Measurements from ENCODE around the gene NDUFB8.
A peak's percentile ranks its signal among the peaks of the same experiment; 100 is the strongest.

The NDUFB8 gene

DNA sequence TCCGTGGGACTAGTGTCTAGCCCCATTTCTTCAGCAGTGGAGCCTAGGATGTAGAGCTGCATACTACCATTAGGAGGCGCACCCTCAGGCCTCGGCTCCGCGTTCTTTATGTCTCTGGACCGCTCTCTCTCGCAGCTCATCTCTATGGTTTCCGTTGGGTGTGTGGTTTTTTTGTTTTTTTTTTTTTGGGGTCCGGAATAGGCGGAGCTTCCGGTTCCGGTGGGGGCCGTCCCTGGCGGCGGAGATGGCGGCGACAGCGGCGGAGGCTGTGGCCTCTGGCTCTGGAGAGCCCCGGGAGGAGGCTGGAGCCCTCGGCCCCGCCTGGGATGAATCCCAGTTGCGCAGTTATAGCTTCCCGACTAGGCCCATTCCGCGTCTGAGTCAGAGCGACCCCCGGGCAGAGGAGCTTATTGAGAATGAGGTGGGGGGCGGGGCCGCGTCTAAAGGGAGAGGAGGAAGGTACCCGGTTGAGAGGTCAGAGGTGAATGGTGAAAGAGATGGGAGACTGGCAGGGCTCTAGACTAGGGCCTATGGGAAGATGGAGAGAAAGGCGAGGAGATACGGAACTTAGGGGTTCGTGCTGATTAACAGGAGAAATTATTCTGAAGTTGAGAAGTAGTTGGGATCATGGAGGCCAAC lies 6.2 kb upstream of the NDUFB8 start, which contains the start of gene HIF1AN:
Gene HIF1AN (plus strand): TSS at position 229 of the 639 bp plus-strand sequence. CDS start 16 bp downstream, at position 245.
- peak; percentile 96 for FAIRE-seq

DNA sequence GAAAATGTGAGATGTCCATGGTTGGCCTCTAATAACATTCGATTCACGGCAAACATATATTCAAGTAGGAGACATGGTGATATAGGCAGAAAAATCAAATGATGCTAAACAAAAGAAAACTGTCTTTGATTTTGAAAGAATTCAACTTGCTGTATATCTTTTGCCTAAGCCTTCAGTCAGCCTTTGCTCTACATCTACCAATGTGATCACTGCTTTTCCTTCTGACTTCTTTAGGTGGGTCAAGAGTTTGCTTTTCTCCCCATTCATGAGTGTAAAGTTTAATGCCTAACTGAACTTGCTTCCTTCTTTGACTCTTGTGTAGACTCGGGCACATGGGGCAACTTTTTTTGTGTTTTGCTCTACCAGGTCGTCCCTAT lies 5.7 kb upstream of the NDUFB8 start:
- no peak for FAIRE-seq

DNA sequence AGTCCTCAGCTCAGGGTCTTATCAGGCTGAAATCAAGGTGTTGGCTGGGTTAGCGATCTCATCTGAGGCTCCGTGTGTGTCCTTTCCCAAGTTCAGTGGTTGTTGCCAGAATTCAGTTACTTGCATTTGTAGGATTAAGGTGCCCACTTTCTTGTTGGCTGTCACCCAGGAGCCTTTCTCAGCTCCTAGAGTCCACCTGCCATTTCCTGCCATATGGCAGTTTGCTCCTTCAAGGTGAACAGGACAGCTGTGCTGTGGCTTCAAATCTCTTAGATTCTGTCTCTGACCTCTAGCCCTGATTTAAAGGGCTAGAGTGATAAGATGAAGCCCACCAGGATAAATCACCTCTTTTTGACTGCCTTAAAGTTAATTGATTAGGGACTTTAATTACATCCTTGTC lies 5.1 kb upstream of the NDUFB8 start:
- no peak for FAIRE-seq

DNA sequence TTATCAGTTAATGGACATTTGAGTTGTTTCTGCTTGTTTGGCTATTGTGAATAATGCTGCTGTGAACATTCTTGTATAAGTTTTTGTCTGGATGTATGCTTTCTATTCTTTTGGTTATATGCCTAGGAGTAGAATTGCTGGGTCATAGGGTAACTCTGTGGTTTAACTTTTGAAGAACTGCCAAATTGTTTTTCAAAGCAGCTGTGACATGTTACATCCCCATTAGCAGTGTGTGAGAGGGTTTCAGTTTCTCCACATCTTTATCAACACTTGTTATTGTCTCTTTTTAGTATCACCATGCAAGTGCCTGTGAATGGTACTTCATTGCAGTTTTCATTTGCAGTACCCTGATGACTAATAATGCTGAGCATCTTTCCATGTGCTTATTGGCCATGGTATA lies 2.1 kb upstream of the NDUFB8 start:
- FAIRE-seq: no peak

DNA sequence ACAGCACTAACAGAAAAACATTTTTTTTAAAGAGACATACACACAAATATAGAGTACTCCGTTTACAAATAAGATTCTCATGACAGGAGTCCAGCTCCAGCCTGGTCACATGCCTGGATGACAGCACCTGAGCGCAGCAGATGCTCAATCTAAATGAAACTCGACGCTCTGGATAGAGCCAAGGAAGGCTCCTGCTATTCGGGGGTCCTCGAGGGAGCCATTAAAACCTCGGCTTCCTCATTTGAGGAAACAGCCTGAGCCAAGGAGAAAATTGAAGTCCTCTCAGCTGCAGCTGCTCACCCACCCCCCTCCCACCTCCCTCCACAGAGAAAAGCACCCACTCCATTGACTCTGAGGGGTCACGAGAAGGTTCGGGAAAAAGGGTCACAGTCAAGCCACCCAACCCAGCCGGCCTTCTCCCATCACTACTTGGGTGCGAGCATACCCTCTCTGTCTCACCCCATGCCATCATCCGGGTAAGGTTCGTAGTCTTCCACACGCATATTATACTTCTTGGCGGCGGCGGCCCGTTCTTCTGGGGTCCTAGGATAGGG lies 673 bp downstream of the NDUFB8 start:
- no peak for FAIRE-seq

DNA sequence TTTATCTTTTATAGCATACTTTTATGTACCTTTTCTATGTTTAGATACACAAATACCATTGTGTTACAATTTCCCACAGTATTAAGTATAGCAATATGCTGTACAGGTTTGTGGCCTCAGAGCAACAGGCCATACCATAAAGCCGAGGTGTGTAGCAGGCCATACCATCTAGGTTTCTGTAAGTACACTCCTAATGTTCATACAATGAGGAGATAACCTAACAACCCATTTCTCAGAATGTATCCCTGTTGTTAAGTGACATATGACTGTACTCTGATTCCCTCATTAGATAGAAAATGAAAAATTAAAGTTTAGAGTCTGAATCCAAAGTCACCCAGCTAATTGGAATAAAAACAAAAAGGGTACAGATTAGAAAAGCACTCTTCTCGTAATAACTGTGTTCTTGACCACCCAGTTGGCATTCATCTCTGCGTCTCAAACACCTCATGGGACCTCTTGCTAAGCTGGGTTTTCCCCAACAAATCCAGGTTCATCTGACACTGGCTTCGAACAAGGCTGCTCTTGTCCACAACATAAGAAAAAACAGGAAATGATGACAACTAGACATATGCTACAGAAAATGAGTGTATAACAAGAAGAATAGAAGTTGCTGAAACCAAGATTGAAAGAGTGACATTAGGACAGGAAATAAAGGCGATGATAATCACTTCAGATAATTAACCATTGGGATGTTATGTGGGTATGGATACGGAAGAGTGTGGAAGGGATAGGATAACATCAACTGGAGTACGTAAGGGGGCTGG lies 1.4 kb downstream of the NDUFB8 start:
- no peak for FAIRE-seq

DNA sequence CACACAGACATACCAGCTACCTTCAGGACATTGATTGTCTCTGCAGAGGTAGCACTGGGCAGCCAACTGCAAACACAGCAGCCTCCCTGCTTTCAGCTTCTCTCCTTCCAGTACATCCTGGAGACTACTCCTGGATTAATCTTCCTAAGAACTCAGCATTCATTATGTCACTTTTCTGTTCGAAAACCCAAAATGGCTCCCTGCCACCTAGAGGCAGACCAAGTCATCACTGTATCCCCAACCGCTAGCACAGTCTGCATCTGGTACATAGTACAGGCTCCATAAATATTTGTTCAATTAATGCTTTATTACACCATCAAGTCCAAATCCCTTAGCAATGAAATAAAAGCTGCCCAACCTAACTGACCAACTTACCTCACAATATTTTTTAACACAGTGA lies 5.0 kb downstream of the NDUFB8 start:
- FAIRE-seq: no peak

DNA sequence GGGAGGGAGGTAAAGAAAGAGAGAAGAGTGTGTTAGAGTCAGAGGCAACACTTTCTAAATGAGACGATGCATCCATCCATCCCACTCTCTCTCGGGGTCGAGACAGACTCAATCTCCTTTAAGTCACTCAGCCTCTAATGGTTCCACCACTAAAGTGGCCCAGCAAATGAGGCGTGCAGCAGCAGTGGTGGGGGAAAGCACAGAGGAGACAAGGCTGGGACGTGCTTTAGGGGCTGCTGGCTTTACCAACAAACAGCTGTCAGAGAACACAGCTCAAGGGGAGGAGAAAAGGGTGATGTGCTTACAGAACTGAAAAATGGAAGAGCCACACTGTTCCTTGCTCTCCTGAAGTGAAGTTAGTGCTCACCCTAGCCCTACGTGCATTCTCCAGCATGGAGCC lies 5.5 kb downstream of the NDUFB8 start:
- FAIRE-seq: no peak

DNA sequence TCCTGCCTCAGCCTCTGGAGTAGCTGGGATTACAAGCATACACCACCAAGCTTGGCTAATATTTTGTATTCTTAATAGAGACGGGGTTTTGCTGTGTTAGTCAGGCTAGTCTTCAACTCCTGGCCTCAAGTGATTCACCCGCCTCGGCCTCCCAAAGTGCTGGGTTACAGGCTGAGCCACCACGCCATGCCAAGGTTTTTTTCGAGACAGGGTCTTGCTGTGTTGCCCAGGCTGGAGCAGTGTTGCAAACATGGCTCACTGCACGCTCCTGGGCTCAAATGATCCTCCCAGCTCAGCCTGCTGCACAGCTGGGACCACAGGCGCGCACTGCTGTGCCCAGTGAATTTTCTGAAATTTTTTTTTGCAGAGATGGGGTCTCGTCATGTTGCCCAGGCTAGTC lies 6.7 kb downstream of the NDUFB8 start:
- FAIRE-seq: no peak

DNA sequence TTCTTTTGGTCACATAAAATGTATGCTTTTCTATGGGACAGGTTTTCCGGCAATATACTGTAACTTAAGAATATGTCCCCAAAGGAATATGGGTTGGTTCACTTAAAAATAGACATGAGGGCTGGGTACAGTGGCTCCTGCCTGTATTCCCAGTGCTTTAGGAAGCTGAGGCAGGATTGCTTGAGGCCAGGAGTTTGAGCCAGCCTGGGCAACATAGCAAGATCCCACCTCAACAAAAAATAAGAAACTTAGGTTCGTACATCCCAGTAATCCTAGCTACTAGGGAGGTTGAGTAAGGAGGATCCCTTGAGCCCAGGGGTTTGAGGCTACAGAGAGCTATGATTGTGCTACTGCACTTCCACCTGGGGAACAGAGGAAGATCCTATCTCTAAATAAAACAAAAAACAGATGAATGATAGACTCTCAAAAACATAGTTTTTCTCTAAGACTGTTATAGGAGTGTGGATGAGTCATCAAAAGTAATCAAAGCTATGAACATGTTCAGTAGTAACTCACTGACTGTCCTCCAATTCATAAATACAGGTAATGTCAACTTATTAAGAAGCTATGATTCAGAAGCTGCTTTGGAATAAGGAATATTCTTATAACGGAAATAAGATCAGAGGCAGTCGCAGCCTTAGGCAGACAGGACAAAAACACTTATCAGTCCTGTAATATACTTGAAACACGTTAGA lies 7.4 kb downstream of the NDUFB8 start:
- no peak for FAIRE-seq

DNA sequence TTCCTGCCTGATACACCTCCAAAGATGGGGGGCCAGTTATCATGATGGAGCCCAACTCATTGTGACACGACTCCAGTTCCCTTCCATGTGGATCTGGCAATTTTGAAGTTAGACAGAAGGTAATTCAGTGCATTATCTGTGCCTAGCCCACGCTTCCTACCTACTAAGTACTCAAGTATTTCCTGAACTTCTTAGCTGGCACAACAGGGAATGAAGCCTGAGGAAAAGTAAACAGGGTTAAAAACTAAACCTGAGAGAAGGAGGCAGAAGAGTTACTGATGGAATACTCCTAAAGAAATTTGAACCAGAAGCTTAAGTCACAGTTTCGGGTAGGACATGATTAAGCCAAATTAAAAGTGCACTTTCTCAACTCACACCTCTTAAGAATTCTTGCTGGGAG lies 8.9 kb downstream of the NDUFB8 start:
- FAIRE-seq: no peak

DNA sequence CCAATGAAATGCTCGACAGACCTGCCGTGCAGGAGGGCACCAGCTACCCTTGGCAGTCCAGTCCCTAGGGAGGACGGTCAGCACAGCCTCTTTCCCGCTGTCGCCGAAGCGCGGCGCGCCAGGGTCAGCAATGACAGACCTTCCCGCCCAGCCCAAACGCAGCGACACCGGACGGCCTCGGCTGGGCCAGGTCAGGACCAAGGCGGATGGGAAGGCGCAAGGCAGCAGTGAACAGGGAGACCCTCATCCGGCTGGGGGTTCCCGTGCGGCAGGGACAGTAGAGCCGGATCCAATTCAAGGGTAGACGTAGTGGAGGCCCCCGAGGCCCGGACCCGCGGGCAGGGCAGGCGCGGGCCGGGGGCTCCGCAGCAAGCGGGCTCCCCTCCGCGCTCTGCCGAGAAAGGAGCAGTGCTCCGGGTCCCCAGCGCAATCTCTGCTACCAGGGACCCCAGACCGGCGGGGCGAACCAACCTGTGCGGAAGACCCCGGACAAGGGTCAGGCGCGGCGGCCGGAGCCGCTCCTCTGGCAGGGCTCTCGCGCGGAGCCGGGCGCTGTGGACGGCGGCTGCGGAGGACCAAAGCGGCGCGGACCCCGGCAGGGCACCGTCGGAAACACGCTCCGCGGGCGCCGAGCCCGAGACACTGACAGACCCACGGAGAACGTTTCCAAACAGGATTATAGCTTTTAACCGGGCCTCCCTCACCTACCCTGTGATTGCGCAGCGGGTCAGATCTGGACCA lies 10.2 kb downstream of the NDUFB8 start, which contains the start of gene SEC31B:
Gene SEC31B (minus strand): TSS at position 551 of the 741 bp plus-strand sequence. CDS start 2,909 bp downstream, outside the sequence.
- no peak for FAIRE-seq

DNA sequence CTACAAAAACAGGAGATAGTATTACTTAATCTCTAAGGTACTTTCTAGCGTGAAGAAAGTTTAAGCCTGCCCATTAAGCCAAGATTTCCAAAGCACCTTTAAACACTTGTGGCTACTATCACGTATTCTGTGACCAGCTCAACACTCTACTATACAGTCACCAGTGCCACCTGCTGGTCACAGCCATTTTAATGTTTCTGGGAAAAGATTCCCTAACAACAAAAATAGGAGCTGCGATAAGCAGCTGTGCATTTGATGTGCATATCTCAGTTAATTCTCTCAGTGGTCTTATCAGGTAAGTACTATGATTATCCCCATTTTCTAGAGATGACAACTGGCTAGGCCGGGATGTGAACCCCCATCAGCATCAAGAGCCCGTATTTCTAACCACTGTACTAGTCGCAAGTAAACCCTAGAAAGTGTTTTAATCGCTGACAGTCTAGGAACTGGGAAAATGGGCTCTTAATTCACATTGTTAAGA lies 10.9 kb downstream of the NDUFB8 start:
- FAIRE-seq: peak; percentile 92

DNA sequence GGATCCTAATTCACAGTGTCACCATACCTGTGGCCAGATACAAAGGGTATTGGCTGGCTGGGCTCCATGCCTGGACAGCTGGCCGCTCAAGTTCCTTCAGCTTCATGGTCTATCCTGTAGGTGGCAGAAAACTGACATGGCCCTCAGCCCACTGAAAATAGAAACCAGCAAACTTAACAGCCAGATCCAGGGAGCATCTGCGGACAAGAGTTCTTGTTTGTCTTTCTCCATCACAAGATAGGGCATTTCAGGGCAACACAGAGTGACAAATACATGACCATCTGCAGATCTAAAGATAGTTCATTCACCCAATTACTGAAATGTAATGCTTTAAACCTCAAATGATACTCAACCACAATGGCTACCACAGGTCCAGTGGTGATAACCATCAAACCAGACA lies 12.8 kb downstream of the NDUFB8 start:
- no peak for FAIRE-seq

DNA sequence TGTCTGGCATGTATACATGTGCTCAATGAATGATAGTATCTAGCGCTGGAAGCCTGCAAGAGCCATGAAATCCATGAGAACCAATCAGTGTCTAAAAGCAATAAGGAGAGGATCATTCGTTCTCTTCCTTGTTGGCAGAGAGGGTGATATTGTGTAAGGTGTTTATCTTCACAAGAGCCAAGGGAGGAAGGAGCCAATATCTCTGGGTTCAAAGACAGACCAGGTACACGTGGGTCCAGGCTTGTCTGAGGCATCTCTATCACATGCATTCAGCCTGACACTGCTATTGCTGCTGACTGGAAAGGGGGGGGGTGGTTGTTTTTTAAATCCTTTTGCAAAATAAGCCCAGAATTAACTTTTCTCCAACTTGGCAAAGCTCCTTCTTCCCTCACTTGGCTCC lies 14.1 kb downstream of the NDUFB8 start:
- FAIRE-seq: no peak

DNA sequence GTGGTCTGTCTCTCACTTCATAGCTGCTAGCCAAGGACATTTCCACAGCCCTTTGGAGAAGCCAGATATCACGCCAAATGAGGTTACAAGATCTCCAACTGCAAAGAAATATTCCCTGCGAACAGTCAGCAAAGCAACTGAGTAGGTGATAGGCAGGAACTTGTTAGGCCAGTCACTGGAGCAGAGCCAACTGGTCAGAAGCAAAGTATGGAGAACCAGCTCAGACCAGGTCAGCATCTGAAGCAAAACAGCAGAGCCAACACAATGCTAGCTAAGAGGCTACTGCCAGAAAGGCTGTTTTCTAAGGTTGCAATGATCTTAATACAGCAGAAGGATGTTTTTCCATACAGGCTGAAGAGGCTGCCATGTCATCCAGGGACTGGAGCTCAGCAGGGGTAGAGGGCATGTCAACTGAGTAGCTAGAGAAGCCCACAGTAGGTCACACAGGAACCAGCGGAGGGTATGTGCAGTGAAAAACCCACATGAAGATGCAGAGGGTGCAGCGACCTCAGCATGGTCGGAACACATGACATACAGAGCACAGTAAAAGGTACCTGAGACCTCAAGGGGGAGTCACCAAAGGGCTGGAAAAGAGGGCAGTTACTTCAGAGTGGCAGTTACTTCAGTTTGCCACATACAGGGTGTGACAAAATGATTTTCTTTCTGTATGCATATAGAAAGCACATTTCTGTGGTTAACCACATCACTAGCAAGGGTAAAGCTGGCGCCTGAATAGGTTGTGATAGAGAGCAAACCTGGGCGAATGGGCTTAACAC lies 18.9 kb downstream of the NDUFB8 start:
- FAIRE-seq: no peak

DNA sequence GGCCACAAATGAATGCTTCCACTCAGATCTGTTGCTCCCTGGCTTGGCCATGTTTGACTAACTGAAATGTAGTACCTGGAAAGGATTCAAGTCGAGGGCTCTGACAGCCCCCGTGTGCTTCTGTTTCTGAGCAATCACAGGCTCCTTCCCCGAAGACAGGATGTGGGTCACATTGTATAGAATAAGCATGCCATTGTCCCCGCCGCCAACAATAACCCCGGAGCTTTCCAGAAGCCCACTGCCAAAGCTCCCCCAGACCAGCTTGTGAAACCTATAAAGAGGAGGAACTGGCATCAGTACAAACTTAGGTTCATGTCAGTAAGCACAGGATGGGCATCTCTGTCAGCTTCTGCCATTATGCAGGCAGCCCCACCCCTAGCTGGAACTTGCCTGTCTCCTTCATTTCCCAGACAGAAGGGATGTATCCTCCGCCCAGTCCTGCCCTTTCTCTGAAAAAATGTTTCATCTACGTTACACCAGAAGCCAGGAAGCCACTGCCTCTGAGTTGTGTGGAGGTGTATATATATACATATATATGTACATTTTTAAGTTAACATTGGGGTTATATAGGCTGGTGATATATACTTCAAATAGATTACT lies 20.3 kb downstream of the NDUFB8 start:
- FAIRE-seq: no peak

DNA sequence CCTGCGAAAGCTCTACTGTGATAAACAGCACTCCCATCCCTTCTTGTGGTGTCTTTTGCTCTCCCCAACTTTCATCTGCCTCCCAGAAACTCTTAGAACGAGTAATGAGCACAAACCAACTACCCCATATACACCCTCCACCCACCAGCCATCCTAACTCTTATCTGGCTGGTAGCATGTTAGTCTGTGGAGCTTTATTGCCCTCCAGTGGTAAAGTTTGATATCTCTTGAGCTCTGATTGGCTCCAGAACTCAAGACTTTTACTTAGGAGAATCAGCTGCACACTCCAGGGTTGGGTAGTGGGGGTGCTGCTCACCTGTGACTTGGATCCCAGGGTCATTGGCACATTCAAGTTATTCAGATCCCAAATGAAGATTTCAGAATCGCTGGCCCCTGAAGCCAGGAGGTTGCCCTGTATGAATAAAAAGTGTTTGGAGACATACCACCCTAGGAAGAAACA lies 20.9 kb downstream of the NDUFB8 start:
- FAIRE-seq: peak; percentile 90

DNA sequence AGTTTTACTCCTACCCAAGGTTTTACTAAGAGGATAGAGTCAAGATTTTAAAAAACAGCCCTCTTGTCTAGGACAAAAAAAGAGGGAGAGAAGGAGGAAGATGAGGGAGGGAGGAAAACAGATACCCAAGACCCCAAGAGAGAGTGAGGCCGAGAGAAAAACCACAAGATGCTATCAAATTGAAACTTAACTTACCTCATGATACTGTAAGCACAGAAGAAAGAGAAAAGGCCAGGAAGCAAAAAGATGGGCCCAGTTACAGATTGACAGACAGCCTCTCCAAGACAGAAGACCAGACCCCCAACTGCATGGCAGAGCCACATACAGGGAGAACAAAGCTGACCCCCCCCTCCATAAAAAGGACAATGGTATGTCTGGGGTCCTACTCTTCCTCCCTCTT lies 21.4 kb downstream of the NDUFB8 start:
- no peak for FAIRE-seq

DNA sequence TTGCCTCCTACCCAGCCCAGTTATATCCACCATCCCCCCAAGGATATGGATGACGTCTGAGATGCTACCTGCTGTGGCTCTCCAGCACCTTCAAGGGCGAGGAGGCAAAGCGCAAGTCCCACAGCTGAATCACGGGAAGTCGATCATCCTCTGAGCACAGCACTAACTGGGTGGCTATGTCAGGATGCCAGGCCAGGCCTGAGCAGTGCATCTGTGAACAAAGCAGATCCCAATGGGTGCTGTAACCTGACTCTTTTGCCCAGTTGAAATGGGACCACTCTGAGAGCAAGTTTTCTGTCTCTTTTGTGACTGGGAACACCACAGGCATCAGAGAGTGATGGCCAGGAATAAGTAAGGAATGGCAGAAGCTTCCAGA lies 22.3 kb downstream of the NDUFB8 start:
- FAIRE-seq: no peak

DNA sequence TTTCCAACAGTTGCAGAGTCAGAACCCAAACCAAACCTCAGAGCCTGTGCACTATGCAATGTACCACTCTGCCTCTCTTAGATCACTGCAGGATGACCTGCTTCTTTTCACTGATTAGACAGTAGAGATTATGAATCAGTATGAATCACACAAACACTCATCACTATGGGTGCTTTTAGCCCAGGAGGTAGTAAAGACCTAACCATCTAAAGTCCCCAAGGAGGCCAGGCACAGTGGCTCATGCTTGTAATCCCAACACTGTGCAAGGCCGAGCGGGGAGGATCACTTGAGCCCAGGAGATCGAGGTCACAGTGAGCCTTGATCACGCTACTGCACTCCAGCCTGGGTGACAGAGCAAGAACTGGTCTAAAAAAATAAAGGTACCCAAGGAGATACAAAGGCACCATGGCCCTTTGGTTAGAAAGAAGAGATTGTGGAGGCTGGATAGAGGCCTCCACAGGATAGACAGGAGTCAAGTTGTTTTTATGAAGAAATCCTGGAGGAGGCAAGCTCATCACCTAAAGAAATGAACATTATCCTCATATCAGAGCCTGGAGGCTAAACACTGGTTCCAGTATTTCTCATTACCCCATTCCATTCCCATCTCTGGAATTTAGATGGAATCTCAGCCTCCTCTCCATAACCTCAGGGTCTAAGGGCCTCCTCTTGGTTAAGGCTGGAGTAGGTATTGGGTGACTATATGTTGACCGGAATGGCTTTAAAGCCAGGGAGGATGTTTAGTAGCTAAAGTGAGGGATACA lies 22.9 kb downstream of the NDUFB8 start:
- no peak for FAIRE-seq
